H1 (cell line): ENCODE results near the gene PTPN1. TPM values are rescaled to one million over a fixed set of nuclear protein-coding genes. Genes with fewer than 3 reads are reported as not detected.

ENCODE experiments used
- CTCF ChIA-PET: fragments of 300-600 bp; sonication (Branson Sonifier 250); formaldehyde crosslinking; loops from one replicate; lab custom pipeline; 2021; ENCODE audit not compliant: partially characterized antibody; lab: Charles Lee
- POLR2A ChIA-PET: fragments of 300-600 bp; sonication (Branson Sonifier 250); formaldehyde crosslinking; loops from one replicate; lab custom pipeline; 2021; ENCODE audit warnings: inconsistent platforms; ENCODE audit not compliant: partially characterized antibody; lab: Charles Lee
- DNase-seq, 2 experiments: peaks; one replicate each; pipeline versions ENCODE4 v3.0.0 to v3.0.0-alpha.2; 2010 to 2022; ENCODE audit warnings: low spot score in 2 of 2, low read depth in 1 of 2, mixed read lengths in 1 of 2
- FAIRE-seq: peaks from 2 replicates; lab custom pipeline; 2011; peaks lifted over from hg19 to GRCh38; lab: Jason Lieb, UNC
- H2AFZ ChIP-seq: 2 replicates; pipeline ENCODE4 v1.8.1; 2012; ENCODE audit warnings: low read length, inconsistent platforms
- H2AK5ac ChIP-seq: 2 replicates; pipeline ENCODE4 v1.6.1; 2013; ENCODE audit warnings: low read depth, low read length
- H2BK120ac ChIP-seq: replicated peaks from 2 replicates; pipeline ENCODE3; 2013; ENCODE audit warnings: low read depth, low read length, inconsistent platforms
- H2BK12ac ChIP-seq: 2 replicates; pipeline ENCODE4 v1.6.1; 2013; ENCODE audit warnings: low read depth, low read length
- H2BK15ac ChIP-seq: 2 replicates; pipeline ENCODE4 v1.6.1; 2013; ENCODE audit warnings: low read length
- H2BK20ac ChIP-seq: 2 replicates; pipeline ENCODE4 v1.6.1; 2013; ENCODE audit warnings: low read length
- H2BK5ac ChIP-seq: 2 replicates; pipeline ENCODE4 v1.6.1; 2013; ENCODE audit warnings: low read depth, low read length
- H3K14ac ChIP-seq: 2 replicates; pipeline ENCODE4 v1.6.1; 2013; ENCODE audit warnings: inconsistent platforms; ENCODE audit not compliant: insufficient read length
- H3K18ac ChIP-seq: 2 replicates; pipeline ENCODE4 v1.6.1; 2013; ENCODE audit warnings: low read length; ENCODE audit errors: extremely low read depth
- H3K23ac ChIP-seq: 2 replicates; pipeline ENCODE4 v1.6.1; 2013; ENCODE audit warnings: inconsistent platforms; ENCODE audit not compliant: insufficient read length
- H3K23me2 ChIP-seq: 2 replicates; pipeline ENCODE4 v1.6.1; 2013; ENCODE audit warnings: low read depth, low read length
- H3K27ac ChIP-seq: 2 replicates; pipeline ENCODE4 v1.6.1; 2011; ENCODE audit warnings: low read depth, low read length, inconsistent platforms
- H3K27me3 ChIP-seq, 4 experiments: replicated peaks in 1 of 4; 1 replicate in 1 of 4; 2 replicates in 3 of 4; pipeline versions ENCODE4 v1.6.1 to v1.8.1; 2011 to 2013; ENCODE audit warnings: low read length in 3 of 4, mild to moderate bottlenecking in 3 of 4, inconsistent platforms in 2 of 4, mixed read lengths in 2 of 4, moderate library complexity in 1 of 4; ENCODE audit not compliant: control insufficient read depth in 3 of 4, insufficient read depth in 3 of 4; ENCODE audit errors: extremely low read depth in 1 of 4
- H3K36me3 ChIP-seq, 4 experiments: 2 replicates each; pipeline versions ENCODE4 v1.6.1 to v1.8.1; 2011 to 2013; ENCODE audit warnings: mild to moderate bottlenecking in 4 of 4, low read length in 3 of 4, moderate library complexity in 2 of 4, control low read depth in 1 of 4, inconsistent platforms in 1 of 4; ENCODE audit not compliant: insufficient read depth in 4 of 4, control insufficient read depth in 2 of 4
- H3K4ac ChIP-seq: replicated peaks from 2 replicates; pipeline ENCODE3; 2013; ENCODE audit warnings: low read length, low read depth, mixed read lengths, inconsistent platforms; ENCODE audit not compliant: insufficient read length
- H3K4me1 ChIP-seq, 4 experiments: replicated peaks in 1 of 4; 1 replicate in 1 of 4; 2 replicates in 3 of 4; pipeline versions ENCODE4 v1.6.1 to v1.8.1; 2011 to 2013; ENCODE audit warnings: low read length in 3 of 4, inconsistent platforms in 2 of 4, mixed read lengths in 1 of 4; ENCODE audit not compliant: insufficient read depth in 4 of 4, control insufficient read depth in 3 of 4
- H3K4me2 ChIP-seq, 2 experiments: 2 replicates each; pipeline versions ENCODE4 v1.6.1 to v1.8.1; 2011 to 2013; ENCODE audit warnings: low read depth in 2 of 2, low read length in 2 of 2, control low read depth in 1 of 2, inconsistent platforms in 1 of 2, mild to moderate bottlenecking in 1 of 2; ENCODE audit not compliant: insufficient read depth in 1 of 2
- H3K4me3 ChIP-seq, 4 experiments: fragments of 200-600, 300-600 bp in 1 of 4; sonication (generic), shearing (Covaris generic), sonication (Bioruptor Twin) in 1 of 4; 2 replicates each; pipeline versions ENCODE4 v1.5.1 to v1.8.1; 2011 to 2016; ENCODE audit warnings: low read length in 4 of 4, low read depth in 3 of 4, control low read depth in 2 of 4, inconsistent platforms in 2 of 4, mild to moderate bottlenecking in 2 of 4, mixed read lengths in 1 of 4, moderate library complexity in 1 of 4; ENCODE audit not compliant: insufficient read depth in 2 of 4; ENCODE audit errors: extremely low read depth in 1 of 4
- H3K56ac ChIP-seq: replicated peaks from 2 replicates; pipeline ENCODE3; 2013; ENCODE audit warnings: low read depth, mild to moderate bottlenecking, mixed read lengths, low read length, inconsistent platforms; ENCODE audit not compliant: insufficient read length
- H3K79me1 ChIP-seq: 2 replicates; pipeline ENCODE4 v1.6.1; 2013; ENCODE audit warnings: low read depth, low read length, control low read depth
- H3K79me2 ChIP-seq, 2 experiments: 2 replicates each; pipeline versions ENCODE4 v1.6.1 to v1.8.1; 2012 to 2013; ENCODE audit warnings: low read length in 2 of 2, mild to moderate bottlenecking in 2 of 2, inconsistent platforms in 1 of 2; ENCODE audit not compliant: insufficient read depth in 2 of 2, control insufficient read depth in 1 of 2
- H3K9ac ChIP-seq, 4 experiments: replicated peaks in 1 of 4; 1 replicate in 1 of 4; 2 replicates in 3 of 4; pipeline versions ENCODE4 v1.6.1 to v1.8.1; 2011 to 2013; ENCODE audit warnings: low read depth in 3 of 4, low read length in 3 of 4, control low read depth in 2 of 4, mild to moderate bottlenecking in 2 of 4, moderate library complexity in 2 of 4, inconsistent platforms in 1 of 4; ENCODE audit errors: extremely low read depth in 1 of 4
- H3K9me3 ChIP-seq, 2 experiments: 2 replicates each; pipeline versions ENCODE4 v1.6.1 to v1.8.1; 2012 to 2013; ENCODE audit warnings: mild to moderate bottlenecking in 2 of 2, moderate library complexity in 2 of 2, control low read depth in 1 of 2, inconsistent platforms in 1 of 2, low read depth in 1 of 2, low read length in 1 of 2, mixed read lengths in 1 of 2; ENCODE audit not compliant: insufficient read depth in 2 of 2
- H4K20me1 ChIP-seq, 2 experiments: replicated peaks in 1 of 2; 2 replicates each; pipeline versions ENCODE3 to v1.8.1; 2011 to 2013; ENCODE audit warnings: inconsistent platforms in 2 of 2, low read length in 2 of 2, mild to moderate bottlenecking in 1 of 2; ENCODE audit not compliant: insufficient read depth in 2 of 2, control insufficient read depth in 1 of 2
- H4K5ac ChIP-seq: 2 replicates; pipeline ENCODE4 v1.6.1; 2013; ENCODE audit warnings: low read length, low read depth, mixed read lengths, inconsistent platforms; ENCODE audit not compliant: insufficient read length
- H4K8ac ChIP-seq: 2 replicates; pipeline ENCODE4 v1.8.0; 2013; ENCODE audit warnings: mild to moderate bottlenecking, moderate library complexity, low read length, inconsistent platforms; ENCODE audit not compliant: insufficient read depth; ENCODE audit errors: extremely low read depth
- H4K91ac ChIP-seq: replicated peaks from 2 replicates; pipeline ENCODE3; 2013; ENCODE audit warnings: low read length, mixed read lengths, inconsistent platforms; ENCODE audit not compliant: insufficient read length
- BACH1 ChIP-seq: IDR thresholded peaks from 2 replicates; pipeline ENCODE4 v1.6.1; 2012; ENCODE audit warnings: low read length, improper control_type of control experiment
- FOSL1 ChIP-seq: IDR thresholded peaks from 2 replicates; pipeline ENCODE4 v1.6.1; 2011; ENCODE audit warnings: mild to moderate bottlenecking, low read depth, low read length, moderate library complexity; ENCODE audit not compliant: insufficient read depth
- JUN ChIP-seq: IDR thresholded peaks from 2 replicates; pipeline ENCODE4 v1.6.1; 2011; ENCODE audit warnings: low read depth, mild to moderate bottlenecking, improper control_type of control experiment, low read length
- POLR2A ChIP-seq, 2 experiments: IDR thresholded peaks; 1 replicate in 1 of 2; 2 replicates in 1 of 2; pipeline ENCODE4 v1.6.1; 2011; ENCODE audit warnings: low read depth in 2 of 2, low read length in 2 of 2, mild to moderate bottlenecking in 2 of 2; ENCODE audit errors: control extremely low read depth in 1 of 2
- POLR2AphosphoS5 ChIP-seq: IDR thresholded peaks from 2 replicates; pipeline ENCODE4 v1.6.1; 2011; ENCODE audit warnings: low read depth, low read length
- RAD21 ChIP-seq, 2 experiments: IDR thresholded peaks in 1 of 2; conservative IDR thresholded peaks in 1 of 2; 2 replicates each; pipeline ENCODE4 v1.6.1; 2011; ENCODE audit warnings: low read depth in 2 of 2, low read length in 2 of 2, improper control_type of control experiment in 1 of 2, inconsistent platforms in 1 of 2, mild to moderate bottlenecking in 1 of 2, moderate library complexity in 1 of 2
- RNF2 ChIP-seq: fragments of 200-900, 300-1000 bp; sonication (generic); IDR thresholded peaks from 2 replicates; pipeline ENCODE4 v1.7.1; 2016; ENCODE audit warnings: borderline replicate concordance, low read depth, mild to moderate bottlenecking, antibody characterized with exemption, low read length; ENCODE audit not compliant: poor library complexity, severe bottlenecking; ENCODE audit errors: missing control alignments
- SP4 ChIP-seq: IDR thresholded peaks from 2 replicates; pipeline ENCODE4 v1.6.1; 2012; ENCODE audit warnings: low read length, inconsistent platforms
- SUZ12 ChIP-seq: fragments of 200-600 bp; sonication (generic); IDR thresholded peaks from 2 replicates; pipeline ENCODE4 v1.6.1; 2012; ENCODE audit warnings: mild to moderate bottlenecking, inconsistent platforms, low read length, moderate library complexity, mixed read lengths
- TEAD4 ChIP-seq: IDR thresholded peaks from 2 replicates; pipeline ENCODE4 v1.6.1; 2012; ENCODE audit warnings: low read depth, low read length, inconsistent platforms, mixed read lengths
- YY1 ChIP-seq: IDR thresholded peaks from 2 replicates; pipeline ENCODE4 v1.6.1; 2011; ENCODE audit warnings: low read depth, mild to moderate bottlenecking, low read length
- WGBS, 2 experiments: shearing (Covaris generic) in 1 of 2; methylation state at CpG; one replicate each; pipeline versions ENCODE4 v1.1.6 to v1.1.7; 2013 to 2015; ENCODE audit warnings: low lambda C conversion rate in 2 of 2, mixed read lengths in 2 of 2, inconsistent platforms in 1 of 2, low coverage in 1 of 2, missing lambda C conversion rate in 1 of 2; ENCODE audit not compliant: insufficient replicate concordance in 2 of 2, insufficient coverage in 1 of 2, insufficient read length in 1 of 2; ENCODE audit errors: extremely low coverage in 1 of 2, missing lambda C conversion rate in 1 of 2; 5-methylcytosine and 5-hydroxymethylcytosine counted together
- polyA plus RNA-seq, 7 experiments: library from polyadenylated mRNA; depleted of rRNA in 3 of 7; stranded (reverse) in 5 of 7; unstranded in 2 of 7; fragments of >200 nt in 5 of 7; fragments of 200-250 nt in 2 of 7; gene quantifications; 1 replicate in 5 of 7; 2 replicates in 1 of 7; 4 replicates in 1 of 7; pipeline versions ENCODE4 v1.2.1 to v1.2.3, GENCODE V29; 2011 to 2013; ENCODE audit warnings: missing spikeins in 2 of 7, mixed read lengths in 2 of 7
- total RNA-seq: library from RNA; stranded (reverse); fragmentation: NEBNext Ultra II Directional; extraction: Animal tissue kit (Norgen Biotek cat#: 25700); gene quantifications from 2 replicates; pipeline ENCODE4 v1.2.1, GENCODE V29; 2021

PTPN1 gene
- total and polyA plus RNA-seq, 2 of the 8 experiments (the other 6 are each of a cell fraction or from before 2014, with no cell fraction given) = 18.6 to 32.1 TPM

DNA sequence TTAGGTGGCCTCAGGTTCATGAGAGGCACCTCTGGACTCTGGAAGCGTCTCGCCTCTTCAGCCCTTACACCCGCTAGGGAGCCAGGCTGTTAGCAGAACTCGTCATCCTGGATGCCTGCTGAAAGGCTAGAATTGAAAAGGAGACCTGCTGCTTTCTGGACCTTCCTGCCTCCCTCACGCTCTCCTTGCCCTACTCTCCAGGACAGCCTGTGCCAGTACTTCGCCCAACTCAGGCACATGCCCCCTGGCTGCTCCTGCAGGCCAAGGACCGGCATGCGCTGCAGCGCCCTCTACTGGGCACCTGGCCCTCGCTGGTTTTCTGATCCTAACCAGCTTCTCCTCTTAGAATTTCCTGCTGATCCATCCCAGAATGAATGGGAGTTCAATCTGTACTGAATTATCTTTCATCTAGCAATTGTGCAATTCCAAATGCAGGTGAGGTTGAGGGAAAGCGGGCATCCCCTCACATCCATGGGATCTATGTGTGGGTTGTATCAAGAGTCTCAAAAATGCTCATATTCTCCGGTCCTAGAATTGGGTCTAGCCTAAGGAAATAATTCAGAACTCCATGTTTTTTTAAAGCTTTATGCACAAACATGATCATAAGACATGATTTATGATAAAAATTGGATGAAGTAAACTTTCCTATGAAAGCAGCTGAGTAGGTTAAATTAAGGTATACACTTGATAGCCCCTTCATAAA is 78.0 kb downstream of the PTPN1 start:
- Histone ChIP-seq H3K9me3 (no peaks in the 10 kb centered on the region), H2BK12ac (no peak overlapping the region), H2BK120ac (no peak overlapping the region), H3K79me2 (no peaks in the 10 kb centered on the region), H2BK5ac (no peak overlapping the region), H2AFZ (no peak overlapping the region), H3K23ac (no peak overlapping the region), H3K14ac (no peak overlapping the region), H3K9ac (no peak overlapping the region), H2BK15ac (no peak overlapping the region), H4K20me1 (peaks cover 0 to 2% of the 10 kb centered on the region in 2 experiments), H3K27ac (no peak overlapping the region), H2AK5ac (no peak overlapping the region), H3K4me2 (no peak overlapping the region), H4K5ac (no peak overlapping the region), H2BK20ac (no peak overlapping the region), H3K4ac (no peak overlapping the region), H3K56ac (no peak overlapping the region), H3K4me1 (no peaks in the 10 kb centered on the region), H3K36me3 (peaks cover 0 to 9% (median 5%) of the 10 kb centered on the region in 4 experiments; a peak in 4 of 8 replicates), H3K4me3 (no peak overlapping the region), H3K23me2 (no peaks in the 10 kb centered on the region; the same call in 1 of the 2 replicates), H3K27me3 (no peaks in the 10 kb centered on the region), H4K91ac (no peak overlapping the region), H3K18ac (no peak overlapping the region), H4K8ac (no peak overlapping the region), H3K79me1 (no peaks in the 10 kb centered on the region; the same call in 1 of the 2 replicates)
- CTCF ChIA-PET = interaction anchor here (0.7 to 5.1 kb wide), 34 partner anchors 9 to 526 kb away, joined by 3 to 36 read pairs (median 4); partner anchors contain the start of gene BCAS4
- POLR2A ChIA-PET = interaction anchor here (0.8 to 1.4 kb wide), 2 partner anchors 9 to 10 kb away, joined by 3 to 4 read pairs; no protein-coding TSS in a partner anchor
- DNase-seq (peak in 1 of 2 experiments; percentile 99), FAIRE-seq (no peak)
- WGBS, 2 experiments = 46% methylated on average over 10 of the region's 12 CpGs; no CpG with 5 or more reads in 1 of the 2 experiments
- TF ChIP-seq SUZ12 = no peak
- peak; percentile 64 to 75 for TF ChIP-seq RAD21 (IDR thresholded peaks at IDR 0.05 in 1 of 2, conservative IDR thresholded peaks at IDR 0.05 in 1 of 2; ENCODE audit: low read depth in 2 of 2, low read length in 2 of 2)
- no peak for TF ChIP-seq FOSL1
- no peak for TF ChIP-seq BACH1
- TF ChIP-seq JUN = no peak
- TF ChIP-seq POLR2AphosphoS5 = peak; percentile 39; the same call in 1 of the 2 replicates
- peak; percentile 68; the same call in 1 of the 2 replicates for TF ChIP-seq TEAD4
- TF ChIP-seq POLR2A (IDR thresholded peaks at IDR 0.05; ENCODE audit: control extremely low read depth in 1 of 2, low read depth in 2 of 2, low read length in 2 of 2) = no peak
- 0 out of 2 replicates have a peak, but pooled peaks have one; percentile 54 for TF ChIP-seq YY1
- no peak for TF ChIP-seq RNF2
- no peak for TF ChIP-seq SP4
